HG03175 (cell line): ENCODE results near the gene RBMX.
"Not testable (repeated sequence)": the region's sequence is repeated elsewhere in the genome, so short reads cannot be mapped to it uniquely, and the experiment has no call there.

Source experiments
- ATAC-seq: cut with Tn5 transposase; IDR thresholded peaks from one replicate; pipeline ENCODE4 v1.9.1; 2021; ENCODE audit warnings: mild to moderate bottlenecking, moderate library complexity; ENCODE audit not compliant: unreplicated experiment

RBMX gene

DNA sequence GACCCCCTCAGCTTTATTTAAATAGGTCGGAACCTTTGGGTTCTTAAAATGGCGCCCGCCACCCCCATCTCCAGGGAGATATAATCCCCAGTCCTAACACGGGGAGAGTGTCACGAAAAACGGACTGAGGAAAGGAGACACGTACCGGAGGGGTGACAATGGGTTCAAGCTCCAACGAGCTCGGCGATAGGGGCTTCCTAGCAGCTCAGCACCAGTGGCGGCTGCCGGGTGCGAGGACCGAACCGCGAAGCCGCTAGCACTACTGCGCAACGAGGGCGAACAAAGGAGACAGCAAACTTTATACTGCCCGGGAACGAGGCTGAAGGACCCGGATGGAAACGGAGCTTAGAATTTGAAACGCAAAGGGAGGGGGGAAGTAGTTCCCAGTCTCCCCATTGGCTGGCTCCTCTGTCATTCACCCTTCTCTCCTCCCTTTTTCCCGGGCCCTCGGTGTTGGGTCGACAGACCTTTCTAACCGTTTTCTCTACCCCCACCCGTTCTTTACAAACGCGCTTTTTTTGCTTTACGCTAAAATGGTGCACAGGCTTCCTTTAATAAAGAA lies at the start of gene RBMX:
TSS of gene RBMX (minus strand) at position 274 of the 562 bp plus-strand sequence. CDS start 1,298 bp downstream, outside the sequence.
- ATAC-seq = peak; percentile 93

DNA sequence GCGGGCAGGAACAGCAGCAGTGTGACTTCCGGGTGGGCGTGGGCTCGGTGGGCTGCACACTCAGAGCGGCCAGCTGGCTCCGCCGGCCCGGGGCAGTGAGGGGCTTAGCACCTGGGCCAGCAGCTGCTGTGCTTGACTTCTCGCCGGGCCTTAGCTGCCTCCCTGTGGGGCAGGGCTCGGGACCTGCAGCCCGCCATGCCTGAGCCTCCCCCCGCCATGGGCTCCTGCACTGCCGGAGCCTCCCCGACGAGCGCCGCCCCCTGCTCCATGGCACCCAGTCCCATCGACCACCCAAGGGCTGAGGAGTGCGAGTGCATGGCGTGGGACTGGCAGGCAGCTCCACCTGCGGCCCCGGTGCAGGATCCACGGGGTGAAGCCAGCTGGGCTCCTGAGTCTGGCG lies 40.9 kb upstream of the RBMX start:
- not testable (repeated sequence) for ATAC-seq

DNA sequence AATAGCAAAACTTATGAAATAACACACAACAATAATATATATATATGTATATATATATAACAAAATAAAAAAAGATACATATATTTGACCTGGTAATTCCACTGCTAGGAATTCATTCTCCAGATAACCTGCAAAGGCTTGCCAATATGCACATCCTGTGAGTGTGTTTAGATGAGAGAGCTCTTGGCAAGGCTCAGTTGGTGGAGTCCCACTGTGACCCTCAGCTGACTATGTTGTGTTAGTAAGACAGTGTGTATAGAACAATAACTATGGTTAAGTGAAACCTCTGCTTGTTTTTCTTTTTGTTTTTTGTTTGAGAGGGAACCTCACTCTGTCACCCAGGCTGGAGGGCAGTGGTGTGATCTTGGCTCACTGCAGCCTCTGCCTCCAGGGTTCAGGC lies 39.5 kb upstream of the RBMX start:
- ATAC-seq = no peak

DNA sequence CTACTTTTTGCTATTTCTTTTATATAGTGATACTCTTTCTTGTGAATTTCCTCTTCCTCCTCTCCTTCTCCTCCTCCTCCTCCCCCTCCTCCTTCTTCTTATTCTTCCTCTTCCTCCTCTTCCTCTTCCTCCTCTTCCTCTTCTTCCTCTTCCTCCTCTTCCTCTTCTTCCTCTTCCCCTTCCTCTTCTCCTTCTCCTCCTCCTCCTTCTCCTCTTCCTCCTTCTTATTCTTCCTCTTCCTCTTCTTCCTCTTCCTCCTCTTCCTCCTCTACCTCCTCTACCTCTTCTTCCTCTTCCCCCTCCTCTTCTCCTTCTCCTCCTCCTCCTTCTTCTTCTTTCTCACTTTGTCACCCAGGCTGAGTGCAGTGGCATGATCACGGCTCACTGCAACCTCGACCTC lies 36.3 kb upstream of the RBMX start:
- ATAC-seq = no peak

DNA sequence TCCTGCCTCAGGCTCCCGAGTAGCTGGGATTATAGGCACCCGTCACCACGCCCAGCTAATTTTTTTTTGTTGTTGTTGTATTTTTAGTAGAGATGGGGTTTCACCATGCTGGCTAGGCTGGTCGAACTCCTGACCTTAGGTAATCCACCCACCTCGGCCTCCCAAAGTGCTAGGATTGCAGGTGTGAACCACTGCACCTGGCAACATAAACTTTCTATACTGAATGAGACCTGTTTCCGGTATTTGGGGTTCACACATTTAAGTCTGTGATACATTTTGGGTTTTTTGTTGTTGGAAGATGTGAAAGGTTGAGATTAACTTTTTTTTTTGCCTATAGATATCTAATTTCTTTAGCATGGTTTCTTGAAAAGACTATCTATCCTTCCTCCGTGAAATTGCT lies 31.1 kb upstream of the RBMX start:
- ATAC-seq = not testable (repeated sequence)

DNA sequence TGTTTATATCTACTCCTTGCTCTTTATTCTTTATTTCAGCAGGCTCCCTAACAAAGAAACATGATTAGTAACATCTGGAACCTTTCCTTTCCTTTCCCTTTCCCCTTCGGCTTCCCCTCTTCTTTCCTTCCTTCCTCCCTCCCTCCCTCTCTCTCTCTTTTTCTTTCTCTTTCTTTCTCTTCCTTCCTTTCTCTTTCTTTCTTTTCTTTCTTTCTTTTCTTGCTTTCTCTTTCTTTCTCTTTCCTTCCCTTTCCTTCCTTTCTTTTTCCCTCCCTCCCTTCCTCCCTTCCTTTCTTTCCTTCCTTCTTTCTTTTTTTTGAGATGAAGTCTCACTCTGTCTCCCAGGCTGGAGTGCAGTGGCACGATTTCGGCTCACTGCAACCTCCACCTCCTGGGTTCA lies 30.7 kb upstream of the RBMX start:
- ATAC-seq = no peak

DNA sequence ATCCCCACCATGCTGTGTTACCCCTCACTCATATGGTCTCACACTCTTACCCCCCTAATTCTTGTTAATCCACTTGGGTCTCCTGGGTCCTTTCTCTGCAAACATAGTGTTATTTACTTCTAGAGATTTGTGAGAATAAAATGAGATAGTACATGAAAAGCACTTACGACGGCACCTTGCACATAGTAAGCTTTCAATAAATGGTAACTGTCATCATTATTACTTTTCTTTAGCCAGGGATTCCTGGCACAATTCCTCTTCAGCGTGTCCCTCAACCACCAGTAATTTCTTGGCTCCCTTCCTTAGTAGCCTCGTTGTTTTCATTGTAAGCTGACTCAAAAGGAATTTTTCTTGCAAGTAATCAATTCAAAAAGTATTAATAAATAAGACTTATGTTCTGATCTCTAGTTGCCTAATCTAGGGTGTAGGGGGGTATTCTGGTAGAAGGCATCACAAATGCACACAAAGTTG lies 30.1 kb upstream of the RBMX start:
- no peak for ATAC-seq

DNA sequence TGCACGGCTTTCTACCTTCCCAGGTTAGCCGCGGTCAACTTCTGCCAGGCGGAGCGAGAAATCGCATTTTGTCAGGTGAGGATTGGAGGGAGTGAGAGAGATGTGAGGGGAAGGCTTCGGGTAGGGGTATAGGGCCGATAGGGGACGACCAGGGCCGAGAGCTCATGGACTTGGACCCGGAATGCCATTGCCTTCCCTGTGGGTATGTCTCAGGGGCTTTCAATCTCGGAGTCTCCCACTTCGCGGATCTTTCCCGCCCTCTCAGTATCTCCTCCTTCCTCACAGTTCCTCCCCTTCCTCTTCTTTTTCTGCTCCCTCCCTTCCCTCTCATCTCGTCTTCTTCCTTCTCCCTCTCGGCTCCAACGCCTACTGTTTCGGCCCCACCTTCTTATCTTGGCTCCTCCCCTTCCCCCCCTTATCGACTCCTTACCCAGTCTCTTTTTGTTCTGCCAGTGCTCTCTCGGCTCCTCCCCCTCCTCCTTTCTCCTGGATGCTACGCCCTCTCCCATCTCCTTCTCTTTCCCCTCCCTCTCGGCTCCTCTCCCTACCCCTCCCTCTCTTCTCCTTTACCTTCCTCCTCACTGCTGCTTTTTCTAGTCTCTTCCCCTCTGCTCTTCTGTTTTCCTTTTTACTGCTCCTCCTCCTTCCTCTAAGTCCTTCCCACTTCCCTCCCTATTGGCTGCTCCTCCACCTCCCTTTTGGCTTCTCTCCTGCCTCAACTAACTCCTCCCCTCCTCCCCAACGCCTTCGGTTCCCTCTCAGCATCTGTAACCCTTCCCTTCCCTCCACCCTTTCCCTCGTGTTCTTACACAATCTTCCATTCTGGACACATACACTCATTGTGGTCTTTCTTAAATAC lies 29.4 kb upstream of the RBMX start:
- peak; percentile 59 for ATAC-seq

DNA sequence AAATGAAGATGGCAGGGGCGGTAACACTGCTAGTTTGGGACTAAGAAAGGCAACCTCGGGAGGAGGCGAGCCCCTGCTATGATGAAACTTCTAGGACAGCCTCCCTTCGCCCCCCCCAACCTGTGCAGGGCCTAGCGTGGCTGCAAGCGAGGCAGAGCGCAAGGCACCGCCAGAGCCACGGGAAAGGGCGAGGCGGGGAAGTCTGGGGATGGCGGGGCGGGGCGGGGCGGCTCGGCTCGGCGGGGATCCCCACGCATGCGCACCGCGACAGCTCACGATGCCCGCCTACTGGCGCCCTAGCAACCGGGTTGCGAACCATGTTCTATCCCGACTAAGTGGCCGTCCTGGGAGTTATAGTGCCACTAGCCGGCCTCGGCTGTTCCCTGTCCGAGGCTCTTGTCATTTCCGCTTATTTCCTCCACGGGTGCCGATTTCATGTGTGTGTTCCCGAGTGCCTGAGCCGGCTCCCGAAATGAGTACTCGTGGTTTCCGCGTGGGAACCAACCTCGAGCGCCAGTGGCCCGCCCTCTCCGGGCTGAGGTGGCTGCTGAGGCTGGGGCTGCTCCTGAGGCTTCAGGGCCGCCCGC lies 28.7 kb upstream of the RBMX start:
- ATAC-seq = peak; percentile 68

DNA sequence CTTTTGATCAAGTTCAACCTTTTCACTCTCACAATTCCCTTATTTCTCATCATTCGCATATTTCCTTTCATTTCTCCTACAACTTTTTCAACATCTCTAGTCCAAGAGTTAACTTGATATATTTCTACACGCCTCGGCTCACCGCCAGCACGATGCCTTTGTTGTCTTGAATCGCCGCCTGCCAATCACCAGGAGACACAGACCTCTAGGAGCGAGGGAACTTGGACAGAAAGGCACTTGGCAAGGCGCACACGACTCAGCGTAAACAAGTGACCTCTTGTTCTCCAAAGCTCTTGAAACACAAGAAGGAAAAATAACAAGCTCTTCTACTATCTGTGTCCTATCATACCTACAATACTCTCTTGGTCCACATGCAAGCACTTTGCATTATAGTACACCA lies 27.1 kb upstream of the RBMX start:
- ATAC-seq = no peak

DNA sequence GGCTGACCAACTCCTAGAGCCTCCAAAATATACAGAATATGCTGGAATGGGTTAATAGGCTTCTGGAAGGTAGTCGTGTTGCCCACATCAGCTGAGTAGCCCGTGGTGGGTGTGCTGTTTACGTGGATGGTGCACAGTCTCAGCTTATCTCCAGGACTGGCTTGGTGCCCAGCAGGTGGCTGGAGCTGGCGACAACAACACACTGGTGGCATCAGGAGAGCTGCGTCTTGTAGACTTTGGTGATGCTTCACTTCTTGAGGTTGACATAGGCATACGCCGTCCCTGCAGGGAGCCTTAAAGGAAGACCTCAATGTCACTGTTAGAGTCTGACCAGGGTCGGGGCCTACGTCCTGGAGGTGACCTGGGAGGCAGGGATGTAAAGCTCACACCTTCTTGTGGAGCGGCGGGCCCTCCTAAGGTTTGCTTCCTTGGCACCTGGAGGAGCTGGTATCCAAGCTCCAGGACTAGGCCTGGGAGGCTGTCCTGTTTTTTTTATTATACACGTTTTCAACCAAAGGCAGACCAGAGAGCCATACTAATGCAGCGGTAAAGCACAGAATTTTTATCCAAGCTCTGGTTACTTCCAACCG lies 26.5 kb upstream of the RBMX start:
- ATAC-seq = no peak

DNA sequence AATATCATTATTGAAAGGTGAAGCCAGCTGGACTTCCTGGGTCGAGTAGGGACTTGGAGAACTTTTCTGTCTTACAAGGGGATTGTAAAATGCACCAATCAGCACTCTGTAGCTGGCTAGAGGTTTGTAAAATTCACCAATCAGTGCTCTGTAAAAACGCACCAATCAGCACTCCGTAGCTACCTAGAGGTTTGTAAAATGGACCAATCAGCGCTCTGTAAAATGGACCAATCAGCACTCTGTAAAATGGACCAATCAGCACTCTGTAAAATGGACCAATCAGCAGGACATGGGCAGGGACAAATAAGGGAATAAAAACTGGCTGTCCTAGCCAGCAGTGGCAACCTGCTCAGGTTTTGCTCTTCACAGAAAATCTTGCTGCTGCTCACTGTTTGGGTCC lies 23.5 kb upstream of the RBMX start:
- not testable (repeated sequence) for ATAC-seq

DNA sequence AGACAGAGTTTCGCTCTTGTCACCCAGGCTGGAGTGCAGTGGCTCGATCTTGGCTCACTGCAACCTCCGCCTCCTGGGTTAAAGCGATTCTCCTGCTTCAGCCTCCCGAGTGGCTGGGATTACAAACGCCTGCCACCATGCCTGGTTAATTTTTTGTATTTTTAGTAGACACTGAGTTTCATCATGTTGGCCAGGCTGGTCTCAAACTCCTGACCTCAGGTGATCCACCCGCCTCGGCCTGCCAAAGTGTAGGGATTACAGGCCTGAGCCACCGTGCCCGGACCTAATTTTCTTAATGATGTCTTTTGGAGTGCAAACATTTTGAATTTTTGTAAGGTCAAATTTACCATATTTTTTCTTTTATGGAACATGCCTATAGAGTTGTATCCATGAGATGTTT lies 19.5 kb upstream of the RBMX start:
- ATAC-seq = not testable (repeated sequence)

DNA sequence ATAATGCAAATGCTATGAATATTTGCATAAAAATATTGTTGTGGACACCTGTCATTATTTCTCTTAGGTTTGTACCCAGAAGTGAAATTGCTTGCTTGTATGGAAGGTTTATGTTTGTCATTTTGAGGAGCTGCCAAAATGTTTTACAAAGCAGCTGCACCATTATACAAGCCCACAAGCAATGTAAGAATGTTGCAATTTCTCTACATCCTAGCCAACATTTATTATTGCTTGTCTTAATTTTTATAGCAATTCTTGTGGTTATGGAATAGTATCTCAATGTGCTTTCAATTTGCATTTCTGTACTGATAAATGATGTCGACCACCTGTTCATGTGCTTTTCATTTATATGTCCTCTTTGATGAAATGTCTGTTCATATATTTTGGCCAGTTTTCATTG lies 18.7 kb upstream of the RBMX start:
- no peak for ATAC-seq

DNA sequence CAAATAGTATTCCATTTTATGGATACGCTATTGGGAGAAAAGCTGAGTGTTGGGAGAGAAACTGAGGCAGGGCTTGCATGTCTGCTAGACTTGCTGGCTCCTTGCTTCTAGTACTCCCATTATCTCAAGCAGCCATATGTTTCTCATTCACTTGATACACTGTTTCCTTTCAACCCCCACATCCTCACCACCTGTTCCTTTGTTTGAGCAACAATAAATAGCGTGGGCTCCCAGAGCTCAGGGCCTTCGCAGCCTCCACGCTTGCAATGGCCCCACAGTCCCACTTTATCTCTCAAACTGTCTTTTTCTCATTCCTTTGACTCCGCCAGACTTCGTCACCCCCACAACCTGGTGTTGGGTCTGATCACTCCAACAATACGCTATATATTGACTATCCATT lies 18.2 kb upstream of the RBMX start:
- not testable (repeated sequence) for ATAC-seq

DNA sequence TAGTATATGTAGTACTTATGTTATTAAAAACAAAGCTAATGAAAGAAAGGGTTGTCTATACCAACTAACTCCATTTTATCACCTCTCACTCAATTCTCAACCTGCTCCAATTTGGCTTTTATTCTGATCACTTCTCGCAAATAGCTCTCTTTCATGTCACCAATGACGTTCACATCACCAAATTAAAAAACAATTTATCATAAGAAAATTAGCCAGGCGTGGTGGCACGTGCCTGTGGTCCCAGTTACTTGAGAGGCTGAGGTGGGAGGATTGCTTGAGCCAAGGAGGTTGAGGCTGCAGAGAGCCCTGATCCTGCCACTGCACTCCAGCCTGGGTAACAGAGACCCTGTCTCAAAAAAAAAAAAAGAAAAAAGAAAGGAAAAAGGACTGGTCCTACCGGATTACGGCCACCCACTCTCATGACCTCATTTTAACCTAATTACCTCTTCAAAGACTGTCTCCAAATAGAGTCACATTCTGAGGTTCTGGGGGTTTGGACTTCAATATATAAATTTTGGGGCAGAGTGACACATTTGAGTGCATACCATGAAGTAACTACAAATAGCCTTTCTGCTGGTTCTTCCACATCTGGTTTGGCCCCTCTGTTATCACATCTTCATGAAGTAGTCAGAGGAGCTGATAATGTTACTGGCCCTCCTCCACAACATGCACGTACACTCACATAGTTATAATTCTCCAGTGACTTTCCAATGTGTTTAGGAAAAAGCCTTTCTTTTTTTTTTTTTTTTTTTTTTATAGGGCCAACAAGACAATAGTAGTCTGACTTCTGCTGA lies 15.8 kb upstream of the RBMX start:
- no peak for ATAC-seq

DNA sequence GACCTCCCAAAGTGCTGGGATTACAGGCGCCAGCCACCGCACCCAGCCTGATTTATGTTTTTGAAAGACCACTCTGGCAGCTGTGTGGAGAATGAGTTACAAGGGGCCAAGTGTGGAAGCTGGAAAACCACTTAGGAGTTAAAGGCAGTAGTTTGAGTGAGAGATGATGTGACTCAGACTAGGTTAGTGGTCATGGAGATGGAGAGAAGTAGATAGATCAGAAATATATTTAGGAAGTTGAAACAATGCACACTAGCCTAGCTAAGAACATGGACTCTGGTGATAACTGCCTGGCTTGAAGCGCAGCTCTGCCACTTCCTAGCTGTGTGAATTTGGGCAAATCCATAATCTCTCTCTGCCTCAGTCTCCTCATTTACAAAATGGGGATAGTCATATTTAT lies 11.9 kb upstream of the RBMX start:
- no peak for ATAC-seq

DNA sequence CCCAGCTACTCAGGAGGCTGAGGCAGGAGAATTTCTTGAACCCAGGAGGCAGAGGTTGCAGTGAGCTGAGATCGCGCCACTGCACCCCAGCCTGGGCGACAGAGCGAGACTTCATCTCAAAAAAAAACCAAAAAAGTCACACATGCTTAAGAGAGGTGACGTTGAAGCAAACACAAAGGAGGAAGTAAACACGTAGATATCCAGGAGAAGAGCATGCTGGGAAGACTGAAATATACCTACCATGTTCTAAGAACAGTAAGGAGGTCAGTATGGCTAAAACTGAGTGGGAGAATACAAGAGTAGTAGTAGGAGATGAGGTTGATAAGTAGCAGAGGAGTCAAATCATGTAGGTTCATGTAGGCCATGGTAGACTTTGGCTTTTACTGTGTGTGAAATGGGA lies 10.1 kb upstream of the RBMX start:
- ATAC-seq = not testable (repeated sequence)

DNA sequence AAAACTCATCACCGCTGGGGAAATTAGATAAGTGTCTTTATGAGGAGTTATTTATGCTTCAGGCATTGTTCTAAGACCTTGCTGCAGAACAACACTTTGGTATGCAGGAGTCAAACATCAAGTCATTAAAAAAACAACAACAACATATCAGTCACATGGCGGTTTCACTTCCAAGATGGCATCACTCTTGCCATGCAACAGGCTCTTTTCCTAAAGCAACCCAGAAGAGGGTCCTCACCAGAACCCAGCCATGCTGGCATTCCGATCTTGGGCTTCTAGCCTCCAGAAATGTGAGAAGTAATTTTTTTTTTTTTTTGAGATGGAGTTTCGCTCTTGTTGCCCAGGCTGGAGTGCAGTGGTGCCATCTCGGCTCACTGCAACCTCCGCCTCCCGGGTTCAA lies 8.7 kb upstream of the RBMX start:
- ATAC-seq = no peak

DNA sequence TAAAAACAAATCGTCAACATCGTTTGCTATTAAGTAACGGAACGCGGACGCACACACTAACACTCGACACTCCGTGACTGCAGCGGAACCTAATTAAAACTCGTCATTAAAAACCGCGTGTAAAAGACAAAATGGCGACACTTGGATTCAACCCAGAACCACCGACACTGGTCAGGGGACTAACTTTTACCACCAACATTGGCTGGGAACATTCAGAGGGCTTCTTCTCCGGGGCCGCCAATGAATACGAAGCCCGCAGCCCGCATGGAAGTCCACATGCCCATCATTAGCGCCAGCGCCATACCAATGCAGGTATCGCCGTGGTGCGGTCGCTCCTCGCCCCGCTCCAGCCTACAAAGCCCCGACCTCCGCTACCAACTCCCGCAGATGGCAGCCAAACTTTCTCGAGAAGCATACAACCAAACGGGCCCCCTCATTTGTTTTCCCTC lies 498 bp downstream of the RBMX start:
- no peak for ATAC-seq
